SW480 (cell line): ENCODE measurements around the gene PSEN2.
"Not testable (repeated sequence)": the region's sequence is repeated elsewhere in the genome, so short reads cannot be mapped to it uniquely, and the experiment has no call there.

ENCODE experiments used
- DNase-seq: peaks from one replicate; pipeline ENCODE4 v3.0.0-alpha.2; 2016; ENCODE audit warnings: low spot score

The PSEN2 gene

DNA sequence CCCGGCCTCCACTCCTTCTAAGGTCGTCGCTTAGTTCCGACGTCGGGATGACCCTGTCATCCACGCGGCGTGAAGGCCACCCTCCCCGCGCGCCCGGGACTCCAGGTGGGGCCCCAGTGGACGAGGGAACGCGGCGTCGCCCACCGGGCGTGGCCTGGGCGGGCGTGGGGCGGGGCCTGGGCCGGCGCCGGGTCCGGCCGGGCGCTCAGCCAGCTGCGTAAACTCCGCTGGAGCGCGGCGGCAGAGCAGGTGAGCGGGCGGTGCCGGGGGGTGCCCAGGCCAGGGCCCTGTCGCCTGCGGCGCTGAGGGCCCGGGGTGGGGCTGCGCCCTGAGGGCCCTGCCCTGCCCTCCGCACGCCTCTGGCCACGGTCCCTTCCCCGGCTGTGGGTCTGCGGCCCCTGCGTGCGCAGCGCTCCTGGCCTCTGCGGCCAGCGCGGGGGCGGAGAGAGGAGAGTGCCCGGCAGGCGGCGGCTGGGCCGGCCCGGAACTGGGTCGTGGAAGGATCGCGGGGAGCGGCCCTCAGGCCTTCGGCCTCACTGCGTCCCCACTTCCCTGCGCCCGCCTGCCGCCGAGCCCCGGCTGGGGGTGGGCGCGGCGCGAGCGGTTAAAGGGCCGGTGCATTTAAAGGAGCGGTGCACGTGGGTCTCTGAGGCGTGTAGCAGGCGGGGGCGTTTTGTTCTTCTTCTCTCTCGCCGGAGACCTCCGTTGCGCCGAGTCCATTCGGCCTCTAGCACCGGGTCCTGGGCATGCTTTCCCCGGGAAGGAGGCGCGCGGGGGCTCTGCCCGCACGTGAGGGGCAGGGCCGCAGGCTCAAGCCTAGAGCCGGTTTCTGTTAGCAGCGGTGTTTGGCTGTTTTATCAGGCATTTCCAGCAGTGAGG, at the start of gene PSEN2:
Gene PSEN2 (plus strand): TSS at position 216 of the 879 bp plus-strand sequence. CDS start 11,292 bp downstream, outside the sequence.
- peak; percentile 74 for DNase-seq

DNA sequence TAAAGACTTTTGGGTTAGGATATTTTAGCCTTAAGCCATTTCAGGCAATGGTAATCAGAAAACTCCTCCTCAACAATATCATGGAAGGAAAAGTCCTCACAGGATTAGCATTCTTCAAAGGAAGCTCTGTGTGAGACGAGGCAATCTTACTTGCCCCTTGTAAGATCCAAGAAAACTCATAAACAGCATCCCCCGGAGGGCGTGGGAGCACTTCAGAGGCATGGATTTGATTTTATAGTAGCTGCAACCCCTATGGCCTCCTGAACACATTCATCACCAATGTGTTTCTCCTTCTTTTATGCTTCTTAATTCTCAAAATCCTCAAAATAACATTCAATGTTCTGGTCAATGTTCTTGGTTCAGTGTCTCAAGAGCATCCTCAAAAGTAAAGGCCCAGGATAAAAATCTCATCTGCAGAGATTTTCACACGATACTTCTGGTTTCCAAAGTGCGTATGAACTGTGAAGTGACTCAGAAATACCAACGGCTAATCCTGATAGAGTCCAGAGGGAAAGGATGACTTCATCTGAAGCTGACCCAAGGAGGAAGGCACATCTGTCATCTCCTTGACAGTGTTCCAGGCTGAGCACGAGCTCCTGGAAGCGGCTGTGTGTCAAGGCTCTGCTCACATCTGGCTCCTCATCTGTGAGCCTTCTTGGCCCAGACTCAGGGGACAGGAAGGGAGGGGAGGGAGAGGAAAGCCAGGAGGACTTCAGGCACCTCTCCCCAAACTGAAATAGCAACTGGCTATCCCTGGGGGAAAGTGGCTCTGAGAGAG, 49.3 kb upstream of the PSEN2 start:
- DNase-seq: no peak

DNA sequence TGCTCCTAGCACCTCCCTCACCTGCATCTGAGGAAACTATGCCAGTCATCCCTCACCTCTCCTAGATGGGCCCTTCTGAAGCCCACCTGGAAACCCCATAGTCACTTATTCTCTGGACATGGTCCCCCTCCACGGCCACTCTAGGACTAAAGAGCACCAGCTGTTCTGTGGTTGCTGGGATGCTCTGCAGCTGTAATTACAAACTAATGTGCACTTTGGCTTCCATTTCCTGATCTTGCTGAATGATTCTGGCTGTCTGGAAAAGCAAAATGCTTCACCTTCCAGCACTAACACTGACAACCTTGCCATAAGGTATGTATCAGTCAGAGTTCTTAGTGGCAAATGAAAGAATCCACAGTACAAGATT, 48.7 kb upstream of the PSEN2 start:
- DNase-seq: no peak

DNA sequence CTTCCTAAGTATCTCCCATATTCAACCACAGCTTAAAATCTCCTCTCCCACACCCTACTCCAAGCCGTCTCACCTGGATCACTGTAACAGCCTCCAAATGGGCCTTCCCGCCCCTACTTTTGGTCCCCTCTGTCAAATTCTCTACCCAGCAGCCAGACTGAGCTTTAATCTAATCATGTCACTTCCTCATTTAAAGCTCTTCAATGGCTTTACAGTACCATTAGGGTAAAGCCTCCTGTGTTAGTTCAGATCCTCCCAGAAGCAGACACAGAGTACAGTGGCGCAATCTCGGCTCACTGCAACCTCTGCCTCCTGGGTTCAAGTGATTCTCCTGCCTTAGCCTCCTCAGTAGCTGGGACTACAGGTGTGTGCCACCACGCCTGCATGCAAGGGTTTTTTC, 46.8 kb upstream of the PSEN2 start:
- no peak for DNase-seq

DNA sequence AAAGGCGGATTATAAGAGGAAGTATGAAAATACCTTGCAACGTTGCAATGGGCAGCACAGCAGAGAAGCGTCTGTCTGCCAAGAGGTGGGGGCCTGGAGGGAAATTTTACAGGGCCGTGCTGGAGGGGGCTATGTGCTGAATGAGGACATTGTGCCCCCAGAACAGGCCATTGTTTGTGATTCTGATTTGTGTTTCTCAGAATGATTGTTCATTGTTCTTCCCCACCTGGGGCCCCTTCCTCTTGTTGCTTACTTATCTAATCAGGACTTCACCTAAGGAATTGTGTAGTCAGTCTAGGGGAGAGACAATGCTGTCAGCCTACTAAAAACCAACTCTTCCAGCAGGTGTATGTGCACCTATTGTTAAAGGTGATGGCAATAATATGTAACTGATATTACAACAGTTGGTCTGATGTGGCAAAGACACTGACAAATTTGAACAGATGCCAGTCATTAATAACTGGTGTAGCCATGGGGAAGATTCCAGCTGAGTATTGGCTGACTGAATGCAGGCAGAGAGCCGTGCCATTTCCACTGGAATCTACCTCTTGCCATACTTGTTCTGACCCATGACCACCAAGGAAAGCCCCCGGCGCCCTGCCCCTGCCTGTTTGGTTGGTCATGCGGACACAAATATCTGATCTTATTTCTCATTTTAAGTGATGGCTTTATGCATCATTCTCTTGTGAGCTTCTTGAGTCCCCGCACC, 45.2 kb upstream of the PSEN2 start:
- DNase-seq: no peak

DNA sequence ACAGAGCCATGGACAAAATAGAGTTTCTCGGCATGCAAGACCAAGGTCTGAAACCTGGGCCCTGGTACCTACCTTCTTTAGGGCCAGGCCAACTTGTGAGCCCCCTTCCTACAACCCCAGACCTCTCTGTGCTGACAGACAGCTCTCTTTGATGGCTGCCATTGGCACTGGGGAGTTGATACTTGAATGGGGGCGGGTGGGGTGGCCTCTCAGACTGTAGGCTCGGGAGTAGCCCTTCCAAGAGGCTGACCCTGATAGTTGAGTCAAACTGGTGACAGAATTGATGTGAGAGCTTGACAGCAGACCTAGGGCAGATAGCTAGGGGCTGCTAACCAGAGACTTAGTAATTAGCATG, 44.7 kb upstream of the PSEN2 start:
- no peak for DNase-seq

DNA sequence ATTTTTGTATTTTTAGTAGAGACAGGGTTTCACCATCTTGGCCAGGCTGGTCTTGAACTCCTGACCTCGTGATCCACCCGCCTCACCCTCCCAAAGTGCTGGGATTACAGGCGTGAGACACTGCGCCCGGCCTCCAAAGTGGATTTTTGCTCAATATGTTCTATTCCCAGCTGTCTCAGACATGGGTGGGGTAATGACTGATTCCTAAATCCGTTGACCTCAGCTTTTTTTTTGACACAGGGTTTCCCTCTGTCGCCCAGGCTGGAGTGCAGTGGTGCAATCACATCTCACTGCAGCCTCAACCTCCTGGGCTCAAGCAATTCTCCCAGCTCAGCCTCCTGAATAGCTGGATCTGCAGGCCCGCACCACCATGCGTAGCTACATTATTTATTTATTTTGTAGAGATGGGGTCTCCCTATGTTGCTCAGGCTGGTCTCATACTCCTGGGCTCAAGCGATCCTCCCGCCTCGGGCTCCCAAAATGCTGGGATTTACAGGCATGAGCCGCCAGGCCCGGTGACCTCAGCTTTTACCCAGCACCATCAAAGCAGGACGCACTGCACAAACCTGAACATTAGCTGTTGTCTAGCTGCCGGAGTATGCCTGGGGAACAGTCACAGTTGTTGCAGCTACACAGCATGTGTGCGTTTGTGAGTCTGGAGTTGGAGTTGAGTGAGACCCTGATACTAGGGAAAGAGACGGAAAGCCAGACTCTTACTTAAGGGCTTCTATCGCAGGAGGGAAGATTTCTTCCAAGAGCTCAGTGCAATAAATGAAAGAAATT, 43.7 kb upstream of the PSEN2 start:
- DNase-seq: no peak

DNA sequence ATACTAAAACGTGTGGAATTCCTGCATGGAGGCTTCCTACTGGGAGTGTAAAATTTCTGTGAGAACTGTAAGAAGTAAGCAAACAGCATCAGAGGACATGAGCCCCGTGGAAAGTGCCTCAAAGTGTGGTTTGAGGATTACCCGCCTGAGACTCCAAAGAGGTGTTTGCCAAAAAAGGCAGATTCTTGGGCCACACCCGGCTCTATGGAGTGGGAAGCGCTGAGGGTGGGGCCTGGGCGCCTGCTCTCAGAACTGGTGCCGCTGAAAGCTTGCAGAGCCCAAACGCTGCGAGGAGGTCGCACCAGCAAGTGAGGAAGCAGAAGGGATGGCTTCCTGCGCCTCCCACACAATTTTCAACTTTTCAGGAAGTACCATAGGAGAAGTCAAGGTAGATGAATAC, 43.0 kb upstream of the PSEN2 start:
- no peak for DNase-seq

DNA sequence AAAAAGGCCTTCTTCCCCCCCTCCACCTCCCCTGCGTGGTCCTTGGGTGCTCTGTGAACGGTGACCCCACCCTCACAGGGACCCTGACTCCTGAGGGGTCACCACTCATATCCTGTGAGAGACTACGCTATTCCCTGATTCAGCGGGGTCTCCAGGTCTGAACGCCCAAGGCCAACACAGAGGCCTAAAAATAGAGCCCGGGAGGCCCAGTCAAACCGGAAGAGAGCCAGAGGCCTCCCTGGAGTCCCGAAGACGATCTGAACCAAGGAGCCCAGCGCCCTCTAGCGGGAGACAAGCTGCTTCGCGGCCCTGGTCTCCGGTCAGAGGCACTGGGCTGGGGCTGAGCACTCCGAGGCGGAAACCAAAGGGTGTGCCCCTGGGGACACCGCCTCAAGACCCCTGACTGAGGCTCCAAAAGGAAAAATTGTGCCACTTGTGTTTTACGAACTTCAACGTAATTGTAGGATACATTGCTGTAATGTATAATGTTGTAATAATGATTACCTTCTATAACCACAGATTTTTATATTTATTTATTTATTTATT, 42.4 kb upstream of the PSEN2 start:
- DNase-seq: peak; percentile 87

DNA sequence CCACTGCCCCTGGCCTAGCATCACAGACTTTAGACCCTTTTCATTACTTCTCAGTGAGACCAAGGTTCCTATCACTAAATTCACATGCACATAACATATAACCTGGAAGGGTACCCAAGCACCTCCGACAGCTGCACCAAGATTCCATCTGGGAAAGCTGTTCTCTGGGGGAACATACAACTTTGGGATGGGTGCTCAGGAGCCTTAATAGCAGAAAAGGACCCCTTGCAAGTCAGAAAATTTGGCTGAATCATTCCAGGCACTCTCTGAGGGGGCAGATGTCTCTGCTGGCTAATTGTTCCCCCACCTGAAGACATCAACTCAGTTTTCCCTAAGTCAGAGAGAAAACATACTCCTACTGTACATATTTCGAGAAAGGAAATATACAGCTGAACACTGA, 41.3 kb upstream of the PSEN2 start:
- no peak for DNase-seq

DNA sequence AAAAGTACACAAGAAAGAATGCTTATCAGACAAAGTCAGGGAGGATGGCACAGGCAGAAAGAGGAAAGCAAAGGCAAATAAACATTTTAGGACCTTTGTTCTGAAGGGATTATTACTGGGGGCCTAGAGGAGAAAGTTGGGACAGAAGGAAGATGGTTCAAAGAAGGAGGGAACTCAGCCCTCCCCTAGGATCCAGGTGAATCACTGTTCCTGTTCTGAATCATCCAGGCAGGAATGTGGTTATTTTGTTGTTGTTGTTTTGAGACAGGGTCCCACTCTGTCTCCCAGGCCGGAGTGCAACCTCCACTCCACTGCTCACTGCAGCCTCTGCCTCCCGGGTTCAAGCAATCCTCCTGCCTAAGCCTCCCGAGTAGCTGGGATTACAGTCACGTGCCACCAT, 38.5 kb upstream of the PSEN2 start:
- DNase-seq: no peak

DNA sequence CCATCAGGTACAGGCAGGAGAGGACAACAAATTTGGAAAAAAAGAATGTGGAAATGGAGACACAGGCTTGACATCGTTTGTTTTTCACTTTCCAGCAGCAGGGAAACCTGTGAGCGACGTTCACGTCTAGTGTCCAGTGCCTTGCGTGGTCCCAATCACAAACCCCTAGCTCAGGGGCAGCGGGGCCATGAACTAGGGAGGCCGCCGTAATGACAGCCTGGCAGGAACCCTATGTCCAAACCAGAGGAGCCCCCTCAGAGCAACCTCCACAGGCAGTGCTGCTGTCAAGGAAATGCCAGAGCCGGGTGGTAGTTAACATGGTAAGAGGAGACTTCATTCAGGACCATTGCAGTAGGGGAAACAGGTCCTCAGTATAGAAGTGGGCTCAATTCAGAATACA, 37.8 kb upstream of the PSEN2 start:
- DNase-seq: no peak

DNA sequence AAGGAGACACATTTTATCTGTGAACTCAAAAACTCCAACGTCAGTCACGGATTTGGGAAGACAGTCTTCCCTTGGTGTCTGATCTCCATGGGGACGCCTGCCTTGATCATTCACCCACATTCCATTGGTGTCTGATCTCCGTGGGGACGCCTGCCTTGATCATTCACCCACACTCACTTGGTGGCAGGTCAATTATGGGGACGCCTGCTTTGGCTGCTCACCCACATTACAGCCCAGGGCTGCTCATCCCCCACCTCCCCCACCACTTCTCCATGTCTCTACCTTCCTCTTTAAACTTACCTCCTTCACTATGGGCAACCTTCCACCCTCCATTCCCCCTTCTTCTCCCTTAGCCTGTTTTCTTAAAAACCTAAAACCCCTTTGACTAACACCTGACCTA, 36.2 kb upstream of the PSEN2 start:
- DNase-seq: not testable (repeated sequence)

DNA sequence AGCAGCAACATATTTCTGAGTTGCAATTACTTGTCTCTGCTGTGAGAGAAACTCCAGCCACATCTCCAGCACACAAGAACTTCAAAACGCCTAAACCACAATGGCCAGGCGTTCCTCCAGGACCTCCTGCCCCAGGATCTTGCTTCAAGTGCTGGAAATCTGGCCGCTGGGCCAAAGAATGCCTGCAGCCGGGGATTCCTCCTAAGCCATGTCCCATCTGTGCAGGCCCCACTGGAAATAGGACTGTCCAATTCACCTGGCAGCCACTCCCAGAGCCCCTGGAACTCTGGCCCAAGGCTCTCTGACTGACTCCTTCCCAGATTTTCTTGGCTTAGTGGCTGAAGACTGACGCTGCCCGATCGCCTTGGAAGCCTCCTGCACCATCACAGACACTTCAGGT, 35.0 kb upstream of the PSEN2 start:
- DNase-seq: not testable (repeated sequence)

DNA sequence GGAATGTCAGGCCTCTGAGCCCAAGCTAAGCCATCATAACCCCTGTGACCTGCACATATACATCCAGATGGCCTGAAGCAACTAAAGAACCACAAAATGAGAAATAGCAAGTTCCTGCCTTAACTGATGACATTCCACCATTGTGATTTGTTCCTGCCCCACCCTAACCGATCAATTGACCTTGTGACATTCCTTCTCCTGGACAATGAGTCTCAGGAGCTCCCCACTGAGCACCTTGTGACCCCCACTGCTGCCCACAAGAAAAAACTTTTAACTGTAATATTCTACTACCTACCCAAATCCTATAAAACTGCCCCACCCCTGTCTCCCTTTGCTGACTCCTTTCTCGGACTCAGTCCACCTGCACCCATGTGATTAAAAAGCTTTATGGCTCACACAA, 32.5 kb upstream of the PSEN2 start:
- not testable (repeated sequence) for DNase-seq

DNA sequence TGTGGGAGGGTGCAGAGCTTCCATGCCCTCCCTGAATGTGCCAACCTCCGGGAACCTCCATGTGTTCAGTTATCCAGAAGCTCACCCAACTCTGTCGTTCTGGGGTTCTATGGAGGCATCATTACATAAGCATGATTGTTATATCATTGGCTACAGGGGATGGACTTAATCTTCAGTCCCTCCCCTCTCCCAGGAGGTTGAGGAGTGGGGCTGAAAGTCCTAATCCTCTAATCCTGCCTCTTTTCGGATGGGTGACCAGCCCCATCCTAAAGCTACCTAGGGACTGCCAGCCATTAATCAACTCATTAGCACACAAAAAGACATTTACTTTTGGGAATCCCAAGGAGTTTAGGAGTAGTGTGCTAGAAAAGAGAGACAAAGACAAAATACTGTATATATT, 32.0 kb upstream of the PSEN2 start:
- no peak for DNase-seq

DNA sequence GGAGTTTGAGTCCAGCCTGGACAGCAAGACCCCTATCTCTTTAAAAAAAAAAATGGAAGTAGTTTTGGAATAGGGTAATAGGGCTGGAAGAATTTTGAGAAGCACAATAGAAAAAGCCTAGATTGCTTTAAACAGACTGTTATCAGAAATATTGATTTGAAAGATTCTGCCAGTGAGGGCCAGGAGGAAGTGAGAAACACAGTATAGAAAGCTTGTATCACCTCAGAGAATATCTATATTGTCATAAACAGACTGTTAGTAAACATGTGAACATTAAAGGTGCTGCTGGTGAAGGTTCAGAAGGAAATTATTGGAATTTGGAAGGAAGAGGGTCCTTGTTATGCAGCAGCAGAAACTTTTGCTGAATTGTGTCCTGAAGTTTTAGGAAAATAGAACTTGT, 24.8 kb upstream of the PSEN2 start:
- no peak for DNase-seq

DNA sequence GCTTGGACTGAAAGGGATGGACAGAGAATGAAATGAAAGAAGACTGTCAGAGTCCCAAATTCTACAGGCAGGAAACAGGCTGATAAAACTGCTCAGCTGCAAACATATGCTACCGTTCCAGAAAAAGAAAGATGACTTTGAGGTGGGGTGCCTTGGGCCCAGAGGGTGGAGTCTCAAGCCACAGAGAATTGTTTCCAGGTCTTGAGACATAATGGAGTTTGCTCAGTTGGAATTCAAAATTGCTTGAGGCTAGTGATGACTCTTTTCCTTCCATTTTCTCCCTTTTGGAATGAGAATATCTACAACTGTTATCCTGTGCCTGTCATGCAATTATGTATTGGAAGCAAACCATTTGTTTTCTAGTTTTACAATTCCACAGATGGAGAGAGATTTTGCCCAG, 23.6 kb upstream of the PSEN2 start:
- DNase-seq: no peak

DNA sequence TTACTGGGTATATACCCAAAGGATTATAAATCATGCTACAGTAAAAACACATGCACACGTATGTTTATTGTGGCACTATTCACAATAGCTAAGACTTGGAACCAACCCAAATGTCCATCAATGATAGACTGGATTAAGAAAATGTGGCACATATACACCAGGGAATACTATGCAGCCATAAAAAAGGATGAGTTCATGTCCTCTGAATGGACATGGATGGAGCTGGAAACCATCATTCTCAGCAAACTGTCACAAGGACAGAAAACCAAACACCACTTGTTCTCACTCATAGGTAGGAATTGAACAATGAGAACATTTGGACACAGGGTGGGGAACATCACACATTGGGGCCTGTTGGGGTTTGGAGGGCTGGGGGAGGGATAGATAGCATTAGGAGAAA, 15.9 kb upstream of the PSEN2 start:
- DNase-seq: not testable (repeated sequence)

DNA sequence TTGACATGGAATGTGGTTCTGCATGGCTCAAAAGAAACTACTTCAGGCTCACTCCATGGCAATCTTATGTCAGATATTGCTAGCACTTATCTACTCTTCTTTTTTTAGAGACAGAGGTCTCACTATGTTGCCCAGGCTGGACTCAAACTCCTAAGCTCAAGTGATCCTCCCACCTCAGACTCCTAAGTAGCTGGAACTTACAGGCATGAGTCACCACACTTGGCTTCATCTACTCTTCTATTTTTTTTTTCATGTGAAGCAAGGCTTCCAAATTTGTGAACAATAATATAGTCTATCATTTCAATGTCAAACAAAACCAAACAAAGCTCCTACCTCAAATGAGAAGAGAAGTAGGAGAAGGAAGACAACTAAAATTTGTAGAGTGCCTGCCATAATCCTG, 7.5 kb upstream of the PSEN2 start:
- no peak for DNase-seq

DNA sequence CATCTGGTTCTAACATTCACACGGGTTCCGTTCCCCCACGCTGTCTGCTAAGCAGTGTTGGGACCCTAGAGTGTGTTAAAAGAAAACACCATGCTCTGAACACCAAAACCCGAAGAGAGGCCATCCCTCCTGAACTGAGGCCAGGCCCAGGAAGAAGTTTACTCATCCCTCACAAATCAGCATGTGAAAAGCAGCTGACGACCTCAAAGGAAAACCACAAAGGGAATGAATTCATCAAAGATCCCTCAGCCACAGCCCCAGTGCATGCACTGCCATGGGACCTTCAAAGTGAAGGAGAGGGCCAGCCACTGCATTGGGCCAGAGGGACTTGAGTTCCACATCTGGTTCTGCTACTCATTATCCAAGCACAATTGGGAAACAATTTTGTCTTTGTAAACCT, 7.0 kb upstream of the PSEN2 start:
- DNase-seq: peak; percentile 83

DNA sequence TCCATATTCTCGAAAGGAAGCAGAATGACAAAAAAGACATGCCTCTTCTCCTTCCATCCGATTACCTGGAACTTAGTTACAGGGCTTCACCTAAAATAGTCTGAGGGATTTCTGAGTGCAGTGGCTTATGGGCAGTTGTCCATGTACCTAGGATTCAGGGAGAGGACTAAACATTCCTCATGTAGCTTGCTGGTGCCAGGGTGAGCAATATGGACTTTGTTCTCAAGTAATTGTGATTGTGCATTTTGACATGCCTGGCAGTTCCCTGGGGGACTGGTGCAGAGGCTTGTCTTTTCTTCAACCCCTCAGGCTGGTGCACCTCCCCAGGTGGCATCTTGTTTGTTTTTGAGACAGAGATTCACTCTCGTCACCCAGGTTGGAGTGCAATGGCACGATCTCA, 6.1 kb upstream of the PSEN2 start:
- peak; percentile 34 for DNase-seq
